Vagina (tissue), 2 donors: ENCODE results near the gene OSM. TPM values are rescaled to one million over a fixed set of nuclear protein-coding genes. Genes with fewer than 3 reads are reported as not detected.

Experiments
- DNase-seq, 2 donors: peaks; one replicate each; pipeline ENCODE4 v3.0.0-alpha.2; 2017; ENCODE audit errors: extremely low spot score in 2 of 2
- H3K27ac ChIP-seq: fragments of 200-600 bp; sonication (generic); one replicate; pipeline ENCODE4 v1.5.1; 2019
- H3K27me3 ChIP-seq: fragments of 200-600 bp; sonication (generic); one replicate; pipeline ENCODE4 v1.5.1; 2019
- H3K36me3 ChIP-seq, 2 donors: fragments of 200-600 bp; sonication (generic); one replicate each; pipeline ENCODE4 v1.5.1; 2017 to 2019
- H3K4me1 ChIP-seq: fragments of 200-600 bp; sonication (generic); one replicate; pipeline ENCODE4 v1.5.1; 2019
- H3K4me3 ChIP-seq, 2 donors: fragments of 200-600 bp; sonication (generic); 1 replicate in 1 of 2; 2 replicates in 1 of 2; pipeline ENCODE4 v1.5.1; 2016 to 2019
- H3K9me3 ChIP-seq: fragments of 200-600 bp; sonication (generic); one replicate; pipeline ENCODE4 v1.5.1; 2019
- CTCF ChIP-seq, 3 experiments: fragments of 450-650 bp in 2 of 3; fragments of 200-600 bp in 1 of 3; sonication (generic) in 1 of 3; IDR thresholded peaks; one replicate each; pipeline ENCODE4 v1.5.1; 2017 to 2019; ENCODE audit warnings: antibody characterized with exemption in 3 of 3, mild to moderate bottlenecking in 2 of 3, moderate library complexity in 2 of 3
- POLR2A ChIP-seq, 2 donors: fragments of 450-650 bp; IDR thresholded peaks; one replicate each; pipeline ENCODE4 v1.6.1; 2017; ENCODE audit warnings: antibody characterized with exemption in 2 of 2, mild to moderate bottlenecking in 2 of 2, moderate library complexity in 2 of 2
- POLR2AphosphoS5 ChIP-seq, 2 donors: sonication (generic); formaldehyde crosslinking; IDR thresholded peaks; one replicate each; pipeline ENCODE4 v1.9.0; 2017; ENCODE audit warnings: antibody characterized with exemption in 2 of 2, mild to moderate bottlenecking in 2 of 2, low read depth in 1 of 2; ENCODE audit not compliant: insufficient read depth in 1 of 2
- intact Hi-C: fragments of 100-400 bp; cut with DNase I; formaldehyde crosslinking; loops from one replicate; pipeline ENCODE4 v1.15.1; 2023
- total RNA-seq: library from RNA; depleted of rRNA; stranded (reverse); fragments of >200 nt; gene quantifications from one replicate; pipeline ENCODE4 v1.2.3, GENCODE V29; 2016

The OSM gene
- total RNA-seq, 1 donor from 2014 or later = not detected

GRCh38 chr22:30224161-30224857, 42.3 kb downstream of the OSM start:
- no peaks in the 10 kb centered on the region for H3K27me3 ChIP-seq
- no peak for DNase-seq
- H3K4me3 ChIP-seq = no peak overlapping the region
- no peaks in the 10 kb centered on the region for H3K36me3 ChIP-seq
- no peaks in the 10 kb centered on the region for H3K4me1 ChIP-seq
- no peak overlapping the region for H3K27ac ChIP-seq
- TF ChIP-seq POLR2A (IDR thresholded peaks at IDR 0.05) (no peak), CTCF (IDR thresholded peaks at IDR 0.05) (no peak), POLR2AphosphoS5 (IDR thresholded peaks at IDR 0.05; ENCODE audit: insufficient read depth in 1 of 2, low read depth in 1 of 2) (no peak)
- intact Hi-C loops = no loop called here
- no peaks in the 10 kb centered on the region for H3K9me3 ChIP-seq

GRCh38 chr22:30223303-30223702, 43.3 kb downstream of the OSM start:
- H3K9me3 ChIP-seq = no peaks in the 10 kb centered on the region
- no peak overlapping the region for H3K27ac ChIP-seq
- intact Hi-C loops = no loop called here
- H3K4me3 ChIP-seq = no peak overlapping the region
- no peak for DNase-seq
- H3K4me1 ChIP-seq = peaks cover under 1% of the 10 kb centered on the region
- TF ChIP-seq CTCF (IDR thresholded peaks at IDR 0.05) (no peak), POLR2AphosphoS5 (IDR thresholded peaks at IDR 0.05; ENCODE audit: insufficient read depth in 1 of 2, low read depth in 1 of 2) (no peak), POLR2A (IDR thresholded peaks at IDR 0.05) (no peak)
- H3K27me3 ChIP-seq = no peaks in the 10 kb centered on the region
- no peaks in the 10 kb centered on the region for H3K36me3 ChIP-seq

GRCh38 chr22:30222321-30222720, 44.3 kb downstream of the OSM start:
- TF ChIP-seq CTCF (IDR thresholded peaks at IDR 0.05) (no peak), POLR2A (IDR thresholded peaks at IDR 0.05) (no peak), POLR2AphosphoS5 (IDR thresholded peaks at IDR 0.05; ENCODE audit: insufficient read depth in 1 of 2, low read depth in 1 of 2) (no peak)
- Histone ChIP-seq H3K4me1 (peaks cover 8% of the 10 kb centered on the region), H3K9me3 (no peaks in the 10 kb centered on the region), H3K4me3 (no peak overlapping the region), H3K27me3 (no peaks in the 10 kb centered on the region), H3K36me3 (no peaks in the 10 kb centered on the region), H3K27ac (no peak overlapping the region)
- intact Hi-C loops = no loop called here
- no peak for DNase-seq

- Histone ChIP-seq H3K36me3 (no peaks in the 10 kb centered on the region), H3K27ac (no peak overlapping the region), H3K27me3 (no peaks in the 10 kb centered on the region), H3K4me3 (no peak overlapping the region), H3K9me3 (no peaks in the 10 kb centered on the region), H3K4me1 (peaks cover 8% of the 10 kb centered on the region)
- intact Hi-C loops = no loop called here
- no peak for TF ChIP-seq POLR2AphosphoS5 (IDR thresholded peaks at IDR 0.05; ENCODE audit: insufficient read depth in 1 of 2, low read depth in 1 of 2)
- TF ChIP-seq POLR2A (IDR thresholded peaks at IDR 0.05) = no peak
- no peak for TF ChIP-seq CTCF (IDR thresholded peaks at IDR 0.05)
- DNase-seq = no peak
Measured at GRCh38 chr22:30221121-30221992, 45.3 kb downstream of the OSM start.
